Measurements from ENCODE around the gene LRRC4C. TPM values are rescaled to one million over a fixed set of nuclear protein-coding genes. Genes with fewer than 3 reads are reported as not detected.
A peak's percentile ranks its signal among the peaks of the same experiment; 100 is the strongest.

The LRRC4C gene
- polyA plus RNA-seq, 1 donor from 2014 or later: 24.3 TPM

GRCh38 chr11:41309716-41310115 lies 149.7 kb downstream of the LRRC4C start:
- H3K27ac ChIP-seq (ENCODE audit: low read length): no peak overlapping the region
- no peak overlapping the region for H2AFZ ChIP-seq (ENCODE audit: low read depth, low read length)
- no peak overlapping the region for H3K4me2 ChIP-seq (ENCODE audit: low read length)
- no peak overlapping the region for H3K4me3 ChIP-seq (ENCODE audit: low read length)
- no peaks in the 10 kb centered on the region for H4K20me1 ChIP-seq (ENCODE audit: insufficient read depth)
- H3F3A ChIP-seq (ENCODE audit: insufficient read depth, low read length, poor library complexity, severe bottlenecking): no peaks in the 10 kb centered on the region
- H3K27me3 ChIP-seq (ENCODE audit: insufficient read depth, low read depth, low read length): no peaks in the 10 kb centered on the region
- H3K79me2 ChIP-seq (replicated peaks; ENCODE audit: insufficient read depth, low read length): no peaks in the 10 kb centered on the region
- TF ChIP-seq, protein P1, sequence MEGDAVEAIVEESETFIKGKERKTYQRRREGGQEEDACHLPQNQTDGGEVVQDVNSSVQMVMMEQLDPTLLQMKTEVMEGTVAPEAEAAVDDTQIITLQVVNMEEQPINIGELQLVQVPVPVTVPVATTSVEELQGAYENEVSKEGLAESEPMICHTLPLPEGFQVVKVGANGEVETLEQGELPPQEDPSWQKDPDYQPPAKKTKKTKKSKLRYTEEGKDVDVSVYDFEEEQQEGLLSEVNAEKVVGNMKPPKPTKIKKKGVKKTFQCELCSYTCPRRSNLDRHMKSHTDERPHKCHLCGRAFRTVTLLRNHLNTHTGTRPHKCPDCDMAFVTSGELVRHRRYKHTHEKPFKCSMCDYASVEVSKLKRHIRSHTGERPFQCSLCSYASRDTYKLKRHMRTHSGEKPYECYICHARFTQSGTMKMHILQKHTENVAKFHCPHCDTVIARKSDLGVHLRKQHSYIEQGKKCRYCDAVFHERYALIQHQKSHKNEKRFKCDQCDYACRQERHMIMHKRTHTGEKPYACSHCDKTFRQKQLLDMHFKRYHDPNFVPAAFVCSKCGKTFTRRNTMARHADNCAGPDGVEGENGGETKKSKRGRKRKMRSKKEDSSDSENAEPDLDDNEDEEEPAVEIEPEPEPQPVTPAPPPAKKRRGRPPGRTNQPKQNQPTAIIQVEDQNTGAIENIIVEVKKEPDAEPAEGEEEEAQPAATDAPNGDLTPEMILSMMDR (IDR thresholded peaks at IDR 0.05; ENCODE audit: poor library complexity, severe bottlenecking): peak; percentile 40
- no peak for TF ChIP-seq MXI1 (conservative IDR thresholded peaks at IDR 0.05; ENCODE audit: poor library complexity, severe bottlenecking)
- no peak for TF ChIP-seq TAF1 (IDR thresholded peaks at IDR 0.05; ENCODE audit: low read depth)
- TF ChIP-seq EP300 (conservative IDR thresholded peaks at IDR 0.05; ENCODE audit: poor library complexity, severe bottlenecking): no peak
- no peaks in the 10 kb centered on the region for H3K36me3 ChIP-seq (ENCODE audit: insufficient read depth, low read length)
- no peaks in the 10 kb centered on the region for H3K9me2 ChIP-seq (ENCODE audit: insufficient read depth, low read length)
- no peak overlapping the region for H3K9ac ChIP-seq (ENCODE audit: low read length)
- no peaks in the 10 kb centered on the region for H3K9me3 ChIP-seq (ENCODE audit: low read length)

GRCh38 chr11:41309111-41309522 lies 150.3 kb downstream of the LRRC4C start:
- Histone ChIP-seq H3K4me3 (ENCODE audit: low read length) (no peak overlapping the region), H4K20me1 (ENCODE audit: insufficient read depth) (no peaks in the 10 kb centered on the region), H3K27ac (ENCODE audit: low read length) (no peak overlapping the region), H3K9ac (ENCODE audit: low read length) (no peak overlapping the region), H3K4me2 (ENCODE audit: low read length) (no peak overlapping the region), H3K79me2 (replicated peaks; ENCODE audit: insufficient read depth, low read length) (no peaks in the 10 kb centered on the region), H3K36me3 (ENCODE audit: insufficient read depth, low read length) (no peaks in the 10 kb centered on the region), H3K9me3 (ENCODE audit: low read length) (no peaks in the 10 kb centered on the region), H3K27me3 (ENCODE audit: insufficient read depth, low read depth, low read length) (no peaks in the 10 kb centered on the region), H2AFZ (ENCODE audit: low read depth, low read length) (no peak overlapping the region), H3K9me2 (ENCODE audit: insufficient read depth, low read length) (no peaks in the 10 kb centered on the region), H3F3A (ENCODE audit: insufficient read depth, low read length, poor library complexity, severe bottlenecking) (no peaks in the 10 kb centered on the region)
- no peak for TF ChIP-seq EZH2 (IDR thresholded peaks at IDR 0.05; ENCODE audit: borderline replicate concordance, insufficient read depth, low read length, poor library complexity, severe bottlenecking)
- no peak for TF ChIP-seq EP300 (conservative IDR thresholded peaks at IDR 0.05; ENCODE audit: poor library complexity, severe bottlenecking)
- no peak for TF ChIP-seq SMC3 (conservative IDR thresholded peaks at IDR 0.05; ENCODE audit: poor library complexity)
- no peak for TF ChIP-seq TAF1 (IDR thresholded peaks at IDR 0.05; ENCODE audit: low read depth)
- TF ChIP-seq MXI1 (conservative IDR thresholded peaks at IDR 0.05; ENCODE audit: poor library complexity, severe bottlenecking): no peak
- TF ChIP-seq REST (IDR thresholded peaks at IDR 0.05; ENCODE audit: borderline replicate concordance): no peak
- no peak for TF ChIP-seq RAD21 (conservative IDR thresholded peaks at IDR 0.05)
- TF ChIP-seq POLR2AphosphoS5 (IDR thresholded peaks at IDR 0.05): no peak
- TF ChIP-seq, protein P1 (IDR thresholded peaks at IDR 0.05; ENCODE audit: poor library complexity, severe bottlenecking): no peak

Measured in neural cell (in vitro differentiated cells).